GM19238 (cell line): Measurements from ENCODE around the gene WBP1L.
"Not testable (repeated sequence)": the region's sequence is repeated elsewhere in the genome, so short reads cannot be mapped to it uniquely, and the experiment has no call there.

Experiments used
- DNase-seq: peaks from one replicate; pipeline ENCODE4 v3.0.0; 2011; ENCODE audit warnings: low spot score; ENCODE audit not compliant: insufficient read length

WBP1L gene

DNA sequence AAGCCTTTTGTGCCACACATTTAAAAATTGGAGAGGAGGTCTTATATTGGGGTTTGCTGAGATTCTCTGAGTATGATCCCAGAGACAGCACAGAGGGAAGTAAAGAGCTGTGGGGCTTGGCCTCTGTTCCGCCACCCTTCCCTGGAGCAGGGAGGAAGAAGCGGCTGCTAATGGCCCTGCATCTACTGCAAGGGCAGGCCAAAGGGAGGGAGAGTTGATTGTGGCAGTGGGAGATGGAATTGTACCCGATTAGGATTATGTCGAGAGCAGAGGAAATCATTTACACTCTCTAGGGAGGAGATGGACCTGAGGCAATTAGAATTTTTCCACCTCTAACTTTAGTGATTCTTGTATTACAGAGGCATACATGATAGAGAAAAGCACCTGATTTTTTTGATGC, 64.6 kb downstream of the WBP1L start:
- no peak for DNase-seq

DNA sequence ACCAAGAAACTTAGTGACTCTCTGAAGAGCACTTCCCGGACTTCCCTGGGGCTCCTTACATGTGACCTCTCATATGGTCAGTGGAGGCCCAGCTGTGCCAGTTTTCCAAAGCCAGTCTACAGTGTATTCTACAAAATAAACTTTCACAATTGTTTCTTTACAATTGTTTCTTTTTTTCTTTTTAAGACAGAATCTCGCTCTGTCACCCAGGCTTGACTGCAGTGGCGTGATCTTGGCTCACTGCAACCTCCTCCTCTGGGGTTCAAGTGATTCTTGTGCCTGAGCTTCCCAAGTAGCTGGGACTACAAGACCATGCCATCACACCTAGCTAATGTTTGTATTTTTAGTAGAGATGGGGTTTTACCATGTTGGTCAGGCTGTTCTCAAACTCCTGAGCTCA, 67.6 kb downstream of the WBP1L start:
- no peak for DNase-seq

DNA sequence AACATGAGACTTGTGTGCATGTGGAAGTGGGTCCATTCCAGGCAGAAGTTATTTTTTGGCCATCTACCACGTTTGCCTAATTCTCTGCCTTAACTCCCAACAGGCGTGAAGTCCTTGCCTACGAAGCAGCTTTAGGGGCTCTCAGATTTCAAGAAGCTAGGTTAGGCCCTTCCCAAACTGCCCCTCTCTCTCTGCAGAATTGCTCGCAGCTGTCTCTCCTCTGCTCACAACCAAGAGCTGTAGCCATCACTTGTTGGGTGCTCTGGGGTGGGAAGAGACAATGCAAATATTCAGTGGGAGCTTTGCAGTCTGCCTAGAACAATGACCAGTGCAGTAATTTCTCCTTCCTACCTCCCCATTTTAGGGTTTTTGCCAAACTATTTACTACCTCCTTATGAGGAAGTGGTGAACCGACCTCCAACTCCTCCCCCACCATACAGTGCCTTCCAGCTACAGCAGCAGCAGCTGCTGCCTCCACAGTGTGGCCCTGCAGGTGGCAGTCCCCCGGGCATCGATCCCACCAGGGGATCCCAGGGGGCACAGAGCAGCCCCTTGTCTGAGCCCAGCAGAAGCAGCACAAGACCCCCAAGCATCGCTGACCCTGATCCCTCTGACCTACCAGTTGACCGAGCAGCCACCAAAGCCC, 68.6 kb downstream of the WBP1L start:
- DNase-seq, result no peak

DNA sequence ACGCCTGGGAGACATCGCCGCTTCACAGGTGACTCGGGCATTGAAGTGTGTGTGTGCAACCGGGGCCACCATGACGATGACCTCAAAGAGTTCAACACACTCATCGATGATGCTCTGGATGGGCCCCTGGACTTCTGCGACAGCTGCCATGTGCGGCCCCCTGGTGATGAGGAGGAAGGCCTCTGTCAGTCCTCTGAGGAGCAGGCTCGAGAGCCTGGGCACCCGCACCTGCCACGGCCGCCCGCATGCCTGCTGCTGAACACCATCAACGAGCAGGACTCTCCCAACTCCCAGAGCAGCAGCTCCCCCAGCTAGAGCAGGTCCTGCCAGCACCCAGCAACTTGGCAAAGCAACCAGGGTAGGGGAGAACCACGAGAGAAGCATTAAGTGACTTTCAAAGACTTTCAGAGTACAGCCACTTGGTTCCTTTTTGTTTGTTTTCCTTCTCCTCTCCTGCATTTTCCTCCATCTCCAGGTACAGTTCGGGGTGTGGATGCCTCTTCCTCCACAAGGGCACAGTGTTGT, 69.3 kb downstream of the WBP1L start:
- no peak for DNase-seq

DNA sequence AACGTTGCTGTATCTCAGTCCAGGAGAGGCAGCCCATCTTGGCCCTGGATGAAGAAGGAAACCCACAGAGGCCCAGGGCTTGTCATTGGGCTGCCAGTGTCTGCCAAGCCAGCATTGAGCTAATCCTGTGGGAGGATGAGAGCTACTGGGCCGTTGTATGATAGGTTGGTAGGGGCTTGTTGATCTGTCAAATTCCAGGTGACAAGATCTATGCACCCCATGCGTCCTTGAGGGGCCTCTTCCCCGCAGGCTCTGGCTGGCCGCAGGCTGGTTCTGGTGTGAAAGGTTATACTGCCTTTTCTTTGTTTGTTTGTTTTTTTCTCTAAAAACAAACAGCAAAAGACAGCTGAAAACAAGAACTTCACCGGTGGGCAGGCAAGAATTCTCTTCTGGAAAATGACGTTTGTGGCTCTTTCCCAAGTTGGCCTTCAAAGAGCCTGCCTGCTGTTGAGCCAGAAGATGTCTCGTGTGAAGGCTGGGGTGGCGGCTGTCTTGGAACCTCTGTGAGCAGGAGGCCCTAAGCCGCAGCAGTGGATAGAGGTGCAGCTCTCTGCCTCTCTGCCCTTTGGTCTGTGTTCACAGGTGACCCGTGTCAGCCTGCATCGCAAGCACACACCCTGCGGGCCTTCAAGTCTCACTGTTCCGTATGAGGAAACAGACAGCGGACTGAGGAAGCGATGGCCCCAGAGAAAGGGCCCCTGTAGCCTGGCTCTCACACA, 70.1 kb downstream of the WBP1L start:
- DNase-seq, result no peak

DNA sequence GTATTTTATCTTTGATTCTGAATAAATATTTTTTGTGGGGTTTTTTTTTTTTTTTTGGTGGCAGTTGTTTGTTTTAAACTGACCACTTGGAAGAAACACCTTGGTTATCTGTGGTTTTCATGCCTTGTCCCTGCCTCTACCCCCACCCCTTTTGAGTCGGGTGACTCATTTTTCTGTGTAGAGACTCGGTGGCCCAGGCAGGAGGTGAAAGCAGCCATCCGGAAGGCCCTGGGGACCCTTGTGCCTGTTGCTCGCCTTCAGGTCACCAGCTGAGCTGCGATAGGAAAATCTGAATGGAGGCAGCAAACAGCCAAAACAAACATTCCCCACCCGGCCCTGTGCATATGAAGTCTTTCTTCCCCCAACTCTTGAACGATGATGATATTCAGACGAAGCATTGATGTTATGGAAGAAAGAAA, 70.7 kb downstream of the WBP1L start:
- DNase-seq, result peak; percentile 23

DNA sequence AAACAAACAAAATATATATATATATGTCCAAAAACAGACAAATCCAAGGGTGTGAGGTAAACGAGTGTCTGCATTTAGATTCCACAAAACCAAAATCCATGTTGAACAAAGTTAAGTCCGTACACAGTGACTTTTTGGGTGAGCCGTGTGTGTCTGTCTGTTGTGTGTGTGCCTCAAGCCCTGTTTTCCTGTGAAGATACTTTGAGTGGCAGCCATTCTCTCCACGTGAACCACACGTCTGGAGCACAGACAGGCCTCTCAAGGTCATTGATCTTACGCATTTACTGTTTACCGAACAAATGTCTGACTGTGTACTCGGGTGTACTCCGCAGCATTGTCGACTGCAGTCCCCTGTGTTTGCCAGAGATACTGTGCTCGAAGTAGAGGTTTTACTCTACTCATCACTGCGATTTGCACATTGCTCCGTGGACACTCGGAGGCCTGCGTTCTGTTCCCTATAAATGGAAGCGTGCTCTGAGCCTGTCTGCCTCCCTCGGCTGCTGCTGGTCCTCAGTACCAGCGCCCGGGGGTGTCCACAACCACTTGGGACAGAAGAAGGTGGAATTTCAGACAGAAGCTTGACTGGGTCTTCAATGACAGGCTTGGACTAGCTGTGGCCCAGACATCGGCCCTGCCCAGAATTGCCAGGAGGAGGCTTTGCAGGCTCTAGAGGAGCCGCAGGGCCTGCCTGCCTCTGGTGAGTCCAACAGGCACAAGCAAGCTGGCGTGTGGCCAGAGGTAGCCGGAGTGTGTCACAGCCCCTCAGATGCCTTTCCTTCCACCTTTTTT, 71.3 kb downstream of the WBP1L start:
- no peak for DNase-seq

DNA sequence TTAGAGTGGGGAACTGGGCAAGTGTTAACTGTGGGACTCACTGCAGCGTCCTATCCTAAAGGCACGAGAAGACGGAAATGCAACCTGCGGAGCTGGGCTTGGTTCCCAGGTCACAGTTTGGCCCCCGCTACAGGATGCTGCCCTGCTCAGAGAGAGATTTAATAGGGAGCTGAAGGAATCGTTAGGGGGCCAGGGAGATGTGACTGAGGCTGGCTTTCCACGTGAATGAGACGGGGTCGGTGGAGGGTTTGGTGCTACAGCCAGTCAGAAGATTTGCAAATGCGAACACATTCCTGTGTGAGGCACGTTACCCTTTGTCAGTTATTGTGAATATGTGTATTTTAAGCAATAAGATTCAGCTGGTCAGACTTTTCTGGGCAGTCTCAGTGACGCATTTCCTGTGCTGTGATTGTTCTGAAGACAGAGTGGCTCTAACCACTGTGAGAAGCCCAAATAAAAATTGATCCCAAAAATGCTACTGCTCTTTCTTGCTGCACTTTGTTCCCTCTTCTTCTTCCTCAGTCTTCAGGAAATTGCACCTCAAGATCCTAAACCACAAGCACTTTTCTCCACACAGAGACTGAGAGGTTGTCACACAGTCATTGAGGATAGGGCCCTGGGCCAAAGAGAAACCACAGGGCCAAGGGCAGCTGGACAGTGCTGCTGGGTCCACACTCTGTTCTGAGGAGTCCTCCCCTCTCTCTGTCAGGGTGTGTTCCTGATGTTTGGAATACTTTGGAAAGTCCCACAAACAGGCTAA, 72.2 kb downstream of the WBP1L start:
- no peak for DNase-seq

DNA sequence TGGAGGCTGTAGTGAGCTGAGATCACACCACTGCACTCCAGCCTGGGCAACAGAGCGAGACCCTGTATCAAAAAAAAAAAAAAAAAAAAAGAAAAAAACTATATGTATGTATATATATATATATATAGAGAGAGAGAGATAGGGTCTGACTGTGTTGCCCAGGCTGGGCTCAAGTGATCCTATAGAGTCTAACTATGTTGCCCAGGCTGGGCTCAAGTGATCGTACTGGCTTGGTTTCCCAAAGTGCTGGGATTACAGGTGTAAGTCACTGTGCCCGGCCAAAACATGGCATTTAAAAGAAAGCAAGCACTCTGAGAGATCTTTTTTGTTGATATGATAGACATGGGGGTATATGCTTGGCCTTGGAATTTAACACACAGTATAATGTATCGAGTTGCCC, 73.4 kb downstream of the WBP1L start:
- DNase-seq, result no peak

DNA sequence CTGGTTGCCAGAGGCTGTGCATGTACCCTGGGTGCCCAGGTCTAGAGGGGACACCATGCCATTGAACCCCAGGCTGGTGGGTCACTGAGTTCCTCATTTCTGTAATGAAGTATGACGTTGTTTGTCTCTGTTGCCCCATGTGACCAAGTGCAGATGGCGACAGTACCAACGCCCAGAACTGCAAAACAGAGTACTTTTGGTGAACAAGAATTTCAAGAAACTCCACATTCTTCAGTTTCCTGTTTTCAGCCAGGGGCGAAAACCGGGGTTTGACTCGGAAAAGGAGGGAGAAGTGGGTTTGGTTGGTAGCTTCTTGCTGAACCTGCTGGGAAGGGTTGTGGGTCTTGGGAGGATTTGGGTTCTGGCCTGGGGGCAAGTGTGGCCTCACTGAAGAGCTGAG, 75.3 kb downstream of the WBP1L start:
- DNase-seq, result no peak

DNA sequence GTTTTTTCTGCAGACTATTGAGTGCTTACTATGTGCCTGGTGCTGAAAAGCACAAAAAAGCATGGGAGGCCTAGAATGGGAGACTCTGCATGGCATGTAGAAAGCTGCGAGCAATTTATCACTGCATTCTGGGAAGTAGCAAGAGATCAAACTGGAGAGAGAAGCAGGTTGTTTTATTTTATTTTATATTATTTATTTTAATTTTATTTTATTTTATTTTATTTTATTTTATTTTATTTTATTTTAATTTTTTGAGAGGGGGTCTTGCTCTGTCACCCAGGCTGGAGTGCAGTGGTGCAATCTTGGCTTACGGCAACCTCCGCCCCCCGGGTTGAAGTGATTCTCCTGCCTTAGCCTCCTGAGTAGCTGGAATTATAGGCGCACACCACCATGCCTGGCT, 76.3 kb downstream of the WBP1L start:
- not testable (repeated sequence) for DNase-seq

DNA sequence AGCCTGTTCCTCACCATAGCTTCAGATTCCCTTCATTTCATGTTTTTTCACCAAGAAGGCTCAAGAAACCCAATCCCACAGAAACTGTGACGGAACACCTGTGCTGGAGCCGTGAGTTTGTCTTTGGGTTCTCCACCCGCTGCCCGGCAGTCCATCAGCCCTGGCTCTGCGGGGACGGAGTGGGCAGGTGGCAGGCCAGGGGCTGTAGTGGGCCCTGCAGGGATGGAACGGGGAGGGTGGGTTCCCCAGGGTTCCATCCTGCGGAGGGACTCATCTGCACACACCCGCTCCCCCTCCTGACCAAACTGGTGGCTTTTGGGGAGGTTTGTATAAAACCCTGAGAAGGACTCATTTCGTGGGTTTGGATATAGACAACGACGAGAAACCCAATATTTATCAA, 78.5 kb downstream of the WBP1L start:
- no peak for DNase-seq

DNA sequence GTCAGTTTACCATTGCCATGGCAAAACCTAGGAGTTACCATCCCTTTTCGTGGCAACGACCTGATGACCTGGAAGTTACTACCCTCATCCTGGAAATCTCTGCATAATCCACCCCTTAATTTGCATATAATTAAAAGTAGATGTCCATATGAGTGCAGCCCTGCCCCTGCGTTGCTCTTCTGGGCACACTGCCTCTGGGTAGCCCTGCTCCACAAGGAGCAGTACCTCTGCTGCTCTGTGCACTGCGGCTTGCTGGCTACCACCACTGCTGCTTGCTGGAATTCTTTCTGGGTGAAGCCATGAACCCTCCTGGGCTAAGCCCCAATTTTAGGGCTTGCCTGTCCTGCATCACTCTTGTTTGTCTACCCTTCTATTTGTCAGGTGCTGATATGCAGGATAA, 80.9 kb downstream of the WBP1L start:
- no peak for DNase-seq

DNA sequence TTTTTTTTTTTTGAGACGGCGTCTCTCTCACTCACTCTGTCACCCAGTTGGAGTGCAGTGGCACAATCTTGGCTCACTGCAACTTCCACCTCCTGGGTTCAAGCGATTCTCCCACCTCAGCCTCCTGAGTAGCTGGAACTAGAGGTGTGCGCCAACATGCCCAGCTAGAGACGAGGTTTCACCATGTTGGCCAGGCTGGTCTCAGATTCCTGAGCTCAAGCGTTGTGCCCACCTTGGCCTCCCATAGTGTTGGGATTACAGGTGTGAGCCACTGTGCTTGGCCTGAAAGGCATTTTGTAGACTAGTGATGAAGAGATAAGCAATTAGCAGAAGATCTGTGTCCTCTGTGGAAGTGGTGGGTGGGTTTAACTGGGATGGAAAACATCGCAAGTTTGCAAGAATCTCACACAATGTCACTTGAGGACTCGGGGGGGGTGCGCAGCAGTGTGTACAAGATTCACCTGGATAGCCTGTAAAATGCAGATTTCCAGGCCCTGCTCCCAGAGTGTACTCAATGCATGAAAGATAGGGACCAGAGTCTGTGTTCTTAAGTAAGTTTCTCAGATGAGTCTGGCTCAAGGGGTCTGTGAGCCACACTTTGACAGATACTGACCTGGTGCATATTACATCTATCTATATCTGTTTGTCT, 82.5 kb downstream of the WBP1L start:
- DNase-seq, result no peak

DNA sequence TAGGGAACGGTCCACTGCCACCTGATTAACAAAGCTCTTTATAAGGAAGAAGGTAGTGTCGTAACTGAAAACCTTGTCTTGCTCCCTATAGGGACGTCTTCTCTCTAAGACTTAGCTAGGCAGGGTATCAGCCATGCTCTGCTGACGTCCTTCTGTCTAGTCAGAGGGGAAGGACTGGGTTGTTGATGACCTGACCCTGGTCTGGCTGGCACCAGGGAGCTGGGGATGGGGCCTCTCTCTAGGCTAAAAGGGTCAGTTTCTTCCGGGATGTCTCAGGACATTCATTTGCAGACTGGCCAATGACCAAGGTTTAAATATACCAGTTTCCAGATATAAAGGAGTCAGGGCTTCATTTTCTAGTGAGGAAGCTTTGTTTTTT, 83.8 kb downstream of the WBP1L start:
- DNase-seq, result no peak

DNA sequence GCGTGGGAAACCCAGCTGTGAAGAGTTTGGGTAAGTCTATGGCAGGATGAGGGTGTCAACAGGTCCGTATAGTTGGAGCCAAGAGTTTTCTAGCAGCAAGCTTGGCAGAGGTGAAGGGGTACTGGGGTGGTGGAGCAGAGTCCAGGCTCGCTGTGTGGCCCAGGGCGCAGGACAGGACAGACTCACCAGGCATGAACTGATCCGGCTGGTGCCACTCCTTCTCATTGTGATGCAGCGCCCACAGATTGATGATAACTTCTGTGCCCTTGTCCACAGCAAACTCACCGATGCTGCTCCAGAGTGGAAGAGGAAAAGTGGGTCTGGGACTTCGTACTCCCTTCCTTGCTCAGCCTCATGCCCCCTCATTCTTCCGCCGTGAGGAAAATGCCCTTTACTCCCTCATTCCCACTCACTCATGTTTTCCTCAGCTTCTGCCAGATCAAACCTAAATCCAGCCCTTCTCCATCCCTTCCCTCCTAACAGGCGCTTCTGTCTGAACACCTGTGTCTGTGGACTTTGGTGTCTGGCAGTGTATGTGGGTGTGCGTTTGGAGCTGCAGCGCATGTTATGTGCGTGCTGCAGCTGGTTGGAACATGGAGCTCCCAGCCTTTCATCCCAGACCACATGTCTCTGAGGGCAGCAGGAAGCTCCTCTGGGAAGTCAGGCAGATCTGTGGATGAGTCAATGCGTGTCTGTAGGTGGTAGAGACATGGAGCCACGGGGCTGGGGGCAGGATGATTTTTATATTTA, 87.7 kb downstream of the WBP1L start:
- DNase-seq, result no peak

DNA sequence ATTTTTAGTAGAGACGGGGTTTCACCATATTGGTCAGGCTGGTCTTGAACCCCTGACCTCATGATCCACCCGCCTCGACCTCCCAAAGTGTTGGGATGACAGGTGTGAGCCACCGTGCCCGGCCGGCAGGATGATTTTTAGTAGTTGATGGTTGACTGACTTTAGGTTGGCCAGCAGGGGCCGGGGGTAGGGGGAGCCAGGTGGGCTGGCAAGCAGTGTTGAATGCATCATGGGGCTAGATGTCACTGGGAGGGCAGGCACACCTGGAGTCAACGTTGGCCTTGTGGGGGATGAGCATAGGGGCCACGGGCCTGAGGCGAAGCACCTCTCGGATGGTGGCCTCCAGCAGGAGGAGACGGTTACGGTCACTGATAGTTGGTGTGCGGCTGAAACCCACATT, 88.5 kb downstream of the WBP1L start:
- DNase-seq, result no peak

DNA sequence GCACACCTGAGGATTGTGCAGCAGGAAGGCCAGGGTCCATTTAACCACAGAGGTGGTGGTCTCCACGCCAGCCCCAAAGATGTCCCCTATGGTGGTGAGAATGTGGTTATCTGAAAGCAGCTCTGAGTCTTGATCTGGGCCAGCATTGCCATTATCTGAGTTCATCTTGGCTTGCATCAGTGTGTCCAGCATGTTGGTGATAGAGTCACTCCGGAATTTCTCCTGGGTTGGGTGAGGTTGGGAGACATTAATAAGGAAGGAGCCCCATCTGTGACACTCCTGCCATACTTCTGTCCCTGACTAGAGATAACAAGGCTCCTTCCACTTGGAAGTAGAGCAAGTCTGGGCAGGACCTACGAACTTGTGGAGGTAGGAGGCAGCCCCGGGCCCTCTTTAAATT, 89.2 kb downstream of the WBP1L start:
- DNase-seq, result no peak

DNA sequence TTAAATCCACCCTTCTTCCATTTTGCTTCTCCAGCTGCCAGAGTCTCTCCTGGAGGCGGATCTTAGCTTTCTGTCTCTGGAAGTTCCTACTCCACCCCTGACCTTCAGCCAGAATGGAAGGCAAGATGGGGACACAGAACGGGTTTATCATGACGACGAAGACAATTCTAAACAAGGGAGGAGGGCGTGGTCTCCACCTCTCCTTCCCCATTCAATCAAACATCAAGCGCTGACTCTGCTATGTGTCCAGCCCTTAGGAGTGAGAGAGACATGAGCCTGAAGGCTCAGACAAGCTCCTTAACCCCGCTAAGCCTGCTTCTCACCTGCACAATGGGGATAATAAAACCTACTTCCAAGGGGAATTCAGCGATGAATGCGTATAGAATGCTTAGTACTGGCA, 90.4 kb downstream of the WBP1L start:
- no peak for DNase-seq

DNA sequence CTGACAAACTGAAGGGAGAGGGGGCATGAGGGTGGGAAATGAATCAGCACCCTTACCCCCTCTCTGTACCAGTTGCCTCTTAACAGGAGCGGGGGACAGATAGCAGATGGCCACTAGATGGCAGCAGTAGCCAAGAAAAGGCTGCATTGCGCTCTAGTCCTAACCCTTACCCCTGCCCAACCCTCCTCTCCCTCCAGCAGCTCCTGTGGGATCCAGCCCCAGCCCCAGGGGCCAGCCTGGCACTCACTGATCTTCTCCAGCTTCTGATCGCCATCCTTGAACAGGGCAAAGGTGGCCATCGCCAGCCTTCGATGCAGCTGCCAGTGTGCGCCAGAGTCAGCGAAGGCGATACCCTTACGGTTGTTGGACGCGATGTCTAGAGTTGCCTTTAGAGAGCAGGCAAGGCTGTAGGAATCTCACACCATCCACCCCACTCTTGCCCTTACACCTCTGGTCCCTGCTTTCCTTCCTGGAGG, 91.3 kb downstream of the WBP1L start:
- peak; percentile 68 for DNase-seq
